ENCODE results near the gene GPR155.

Gene GPR155

GRCh38 chr2:174482854-174483253 lies 4.0 kb downstream of the GPR155 start:
- Mint-ChIP-seq H3K4me1 (ENCODE audit: low read depth) (peaks cover 24% of the 10 kb centered on the region), H3K27me3 (ENCODE audit: low read depth) (peaks cover 4% of the 10 kb centered on the region), H3K36me3 (ENCODE audit: low read depth) (peaks cover 16% of the 10 kb centered on the region), H3K9me3 (no peaks in the 10 kb centered on the region), H3K4me3 (no peak overlapping the region), H3K27ac (no peak overlapping the region)
- no peak for DNase-seq (ENCODE audit: low spot score)

DNA sequence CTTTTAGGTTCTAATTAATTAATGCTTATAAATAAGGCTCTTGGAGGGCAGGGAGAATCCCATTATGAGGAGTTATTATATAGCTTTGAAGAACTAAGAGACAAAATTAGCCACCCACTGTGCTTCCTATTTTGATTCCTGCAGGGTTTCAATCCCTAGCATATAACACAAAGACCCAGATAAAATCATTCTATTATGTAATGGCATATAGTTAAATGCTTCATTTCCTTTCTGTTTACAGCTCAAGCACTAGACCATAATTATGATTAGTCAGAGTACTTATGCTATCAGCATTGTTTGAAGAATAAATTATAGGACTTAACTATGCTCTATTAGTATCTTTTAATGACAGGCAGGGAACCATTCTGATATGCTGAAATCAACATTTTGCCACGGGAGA lies 9.1 kb downstream of the GPR155 start:
- no peaks in the 10 kb centered on the region for H3K4me1 Mint-ChIP-seq (ENCODE audit: low read depth)
- H3K4me3 Mint-ChIP-seq = no peak overlapping the region
- no peak overlapping the region for H3K27ac Mint-ChIP-seq
- peaks cover 7% of the 10 kb centered on the region for H3K27me3 Mint-ChIP-seq (ENCODE audit: low read depth)
- DNase-seq (ENCODE audit: low spot score) = no peak
- H3K36me3 Mint-ChIP-seq (ENCODE audit: low read depth) = peaks cover 11% of the 10 kb centered on the region
- H3K9me3 Mint-ChIP-seq = no peaks in the 10 kb centered on the region

DNA sequence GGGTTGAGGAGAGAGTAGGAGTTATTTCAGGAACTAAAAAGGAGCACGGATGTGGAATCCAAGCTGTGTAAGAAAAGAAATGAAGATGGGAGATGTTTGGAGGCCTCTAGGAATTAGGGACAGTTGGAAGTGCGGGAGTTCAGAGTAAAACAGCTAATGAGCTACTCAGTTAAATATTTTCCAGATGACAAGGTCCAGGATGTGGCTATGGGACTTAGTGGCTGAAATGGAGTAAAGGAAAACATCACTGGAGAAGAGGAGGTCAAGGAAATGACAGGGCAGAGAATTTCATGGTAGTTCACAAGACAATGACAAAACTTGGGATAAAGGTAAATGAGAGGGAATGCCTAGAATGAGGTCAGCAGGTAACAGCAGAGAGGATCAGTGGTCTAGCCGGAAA lies 13.0 kb downstream of the GPR155 start:
- H3K27ac Mint-ChIP-seq = no peak overlapping the region

GRCh38 chr2:174465327-174465726 lies 21.5 kb downstream of the GPR155 start:
- Mint-ChIP-seq H3K36me3 (ENCODE audit: low read depth) (peaks cover 5% of the 10 kb centered on the region), H3K4me1 (ENCODE audit: low read depth) (no peaks in the 10 kb centered on the region), H3K4me3 (no peak overlapping the region), H3K27ac (no peak overlapping the region), H3K27me3 (ENCODE audit: low read depth) (no peaks in the 10 kb centered on the region), H3K9me3 (no peaks in the 10 kb centered on the region)
- DNase-seq (ENCODE audit: low spot score) = no peak

More for the DNA sequence above, 13.0 kb downstream of the GPR155 start:
- Mint-ChIP-seq H3K27me3 (ENCODE audit: low read depth) (peaks cover 9% of the 10 kb centered on the region), H3K36me3 (ENCODE audit: low read depth) (no peaks in the 10 kb centered on the region), H3K4me1 (ENCODE audit: low read depth) (no peaks in the 10 kb centered on the region), H3K4me3 (no peak overlapping the region), H3K9me3 (no peaks in the 10 kb centered on the region)
- no peak for DNase-seq (ENCODE audit: low spot score)

DNA sequence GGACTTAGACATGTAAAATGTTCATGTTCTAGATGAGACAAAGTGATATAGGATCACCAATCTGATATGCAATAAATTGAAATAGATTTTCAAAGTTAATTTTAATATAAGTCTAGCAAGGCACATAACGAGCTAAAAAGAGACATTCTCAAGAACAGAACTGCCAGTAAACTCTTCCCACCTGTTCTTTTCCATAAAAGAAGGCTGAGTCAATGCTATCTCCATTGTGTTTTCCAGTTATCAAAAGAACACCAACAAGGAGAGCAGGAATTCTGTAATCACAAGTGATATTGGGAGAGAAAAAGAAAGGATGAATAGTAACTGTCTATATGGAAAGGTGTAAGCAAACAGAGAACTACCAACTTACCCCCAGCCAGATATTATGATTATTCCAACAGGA lies 25.6 kb downstream of the GPR155 start:
- no peak for DNase-seq (ENCODE audit: low spot score)

DNA sequence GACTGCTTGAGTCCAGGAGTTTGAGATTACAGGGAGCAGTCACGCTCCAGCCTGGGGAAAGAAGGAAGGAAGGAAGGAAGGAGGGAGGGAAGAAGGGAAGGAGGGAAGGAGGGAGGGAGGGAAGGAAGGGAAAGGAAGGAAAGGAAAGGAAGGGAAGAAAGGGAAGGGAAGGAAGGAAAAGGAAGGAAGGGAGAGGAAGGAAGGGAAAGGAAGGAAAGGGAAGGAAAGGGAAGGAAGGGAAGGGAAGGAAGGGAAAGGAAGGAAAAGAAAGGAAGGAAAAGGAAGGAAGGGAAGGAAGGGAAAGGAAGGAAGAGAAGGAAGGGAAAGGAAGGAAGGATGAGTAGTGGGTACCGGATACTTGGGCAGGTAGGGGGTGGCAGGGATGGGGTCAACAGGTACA lies 32.3 kb downstream of the GPR155 start:
- Mint-ChIP-seq H3K36me3 (ENCODE audit: low read depth) (peaks cover 7% of the 10 kb centered on the region), H3K4me3 (no peak overlapping the region), H3K27me3 (ENCODE audit: low read depth) (no peaks in the 10 kb centered on the region), H3K27ac (no peak overlapping the region), H3K9me3 (no peaks in the 10 kb centered on the region), H3K4me1 (ENCODE audit: low read depth) (peaks cover 8% of the 10 kb centered on the region)
- no peak for DNase-seq (ENCODE audit: low spot score)

More for the DNA sequence above, 25.6 kb downstream of the GPR155 start:
- H3K4me1 Mint-ChIP-seq (ENCODE audit: low read depth) = no peaks in the 10 kb centered on the region
- no peaks in the 10 kb centered on the region for H3K9me3 Mint-ChIP-seq
- H3K27me3 Mint-ChIP-seq (ENCODE audit: low read depth) = no peaks in the 10 kb centered on the region
- peaks cover 5% of the 10 kb centered on the region for H3K36me3 Mint-ChIP-seq (ENCODE audit: low read depth)
- H3K27ac Mint-ChIP-seq = no peak overlapping the region
- H3K4me3 Mint-ChIP-seq = no peak overlapping the region

GRCh38 chr2:174450021-174450816 lies 36.6 kb downstream of the GPR155 start:
- H3K27ac Mint-ChIP-seq = no peak overlapping the region
- H3K4me1 Mint-ChIP-seq (ENCODE audit: low read depth) = peaks cover 8% of the 10 kb centered on the region
- H3K9me3 Mint-ChIP-seq = no peaks in the 10 kb centered on the region
- no peak for DNase-seq (ENCODE audit: low spot score)
- H3K4me3 Mint-ChIP-seq = no peak overlapping the region
- peaks cover 8% of the 10 kb centered on the region for H3K36me3 Mint-ChIP-seq (ENCODE audit: low read depth)
- no peaks in the 10 kb centered on the region for H3K27me3 Mint-ChIP-seq (ENCODE audit: low read depth)

DNA sequence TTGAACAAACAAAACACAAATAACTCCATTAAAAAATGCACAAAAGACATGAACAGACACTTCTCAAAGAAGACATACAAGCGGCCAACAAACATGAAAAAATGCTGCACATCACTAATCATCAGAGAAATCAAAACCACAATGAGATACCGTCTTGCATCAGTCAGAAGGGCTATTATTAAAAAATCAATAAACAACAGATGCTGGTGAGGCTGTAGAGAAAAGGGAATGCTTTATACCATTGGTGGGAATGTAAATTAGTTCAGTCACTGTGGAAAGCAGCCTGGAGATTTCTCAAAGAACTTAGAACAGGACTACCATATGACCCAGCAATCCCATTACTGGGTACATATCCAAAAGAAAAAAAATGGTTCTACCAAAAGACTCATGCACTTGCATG lies 37.8 kb downstream of the GPR155 start:
- peaks cover 8% of the 10 kb centered on the region for H3K4me1 Mint-ChIP-seq (ENCODE audit: low read depth)
- H3K9me3 Mint-ChIP-seq = no peaks in the 10 kb centered on the region
- H3K4me3 Mint-ChIP-seq = no peak overlapping the region
- peaks cover 12% of the 10 kb centered on the region for H3K36me3 Mint-ChIP-seq (ENCODE audit: low read depth)
- H3K27ac Mint-ChIP-seq = no peak overlapping the region
- no peaks in the 10 kb centered on the region for H3K27me3 Mint-ChIP-seq (ENCODE audit: low read depth)
- DNase-seq (ENCODE audit: low spot score) = no peak

- no peak for DNase-seq (ENCODE audit: low spot score)
- H3K27me3 Mint-ChIP-seq (ENCODE audit: low read depth) = no peaks in the 10 kb centered on the region
- peaks cover 8% of the 10 kb centered on the region for H3K4me1 Mint-ChIP-seq (ENCODE audit: low read depth)
- no peaks in the 10 kb centered on the region for H3K9me3 Mint-ChIP-seq
- H3K4me3 Mint-ChIP-seq = no peak overlapping the region
- H3K27ac Mint-ChIP-seq = no peak overlapping the region
- peaks cover 14% of the 10 kb centered on the region for H3K36me3 Mint-ChIP-seq (ENCODE audit: low read depth)
Observed at GRCh38 chr2:174446531-174446930, 40.3 kb downstream of the GPR155 start.

GRCh38 chr2:174445248-174445647 lies 41.6 kb downstream of the GPR155 start:
- Mint-ChIP-seq H3K4me3 (no peak overlapping the region), H3K27me3 (ENCODE audit: low read depth) (no peaks in the 10 kb centered on the region), H3K27ac (no peak overlapping the region), H3K36me3 (ENCODE audit: low read depth) (peaks cover 15% of the 10 kb centered on the region), H3K9me3 (no peaks in the 10 kb centered on the region), H3K4me1 (ENCODE audit: low read depth) (peaks cover 4% of the 10 kb centered on the region)
- DNase-seq (ENCODE audit: low spot score) = no peak

DNA sequence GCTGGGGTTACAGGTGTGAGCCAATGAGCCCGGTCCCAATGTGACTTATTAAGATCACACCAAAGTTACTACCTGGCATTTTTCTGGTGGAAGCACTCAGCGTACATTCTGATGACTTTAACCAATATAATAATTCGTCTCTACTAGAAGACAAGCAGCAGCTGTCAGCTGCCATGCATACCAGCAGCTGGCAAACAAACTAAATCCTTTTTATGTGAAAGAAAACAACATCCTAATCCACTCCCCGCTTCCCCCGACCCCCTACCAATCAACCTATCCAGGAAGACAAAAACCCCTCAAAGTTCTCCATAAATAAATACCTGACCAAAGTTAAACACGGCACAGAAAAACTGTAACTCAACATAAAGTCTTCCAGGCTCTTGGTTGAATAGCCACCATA lies 42.1 kb downstream of the GPR155 start:
- H3K4me3 Mint-ChIP-seq = no peak overlapping the region
- no peak overlapping the region for H3K27ac Mint-ChIP-seq
- peaks cover 12% of the 10 kb centered on the region for H3K36me3 Mint-ChIP-seq (ENCODE audit: low read depth)
- no peaks in the 10 kb centered on the region for H3K9me3 Mint-ChIP-seq
- H3K27me3 Mint-ChIP-seq (ENCODE audit: low read depth) = no peaks in the 10 kb centered on the region
- no peaks in the 10 kb centered on the region for H3K4me1 Mint-ChIP-seq (ENCODE audit: low read depth)
- no peak for DNase-seq (ENCODE audit: low spot score)

DNA sequence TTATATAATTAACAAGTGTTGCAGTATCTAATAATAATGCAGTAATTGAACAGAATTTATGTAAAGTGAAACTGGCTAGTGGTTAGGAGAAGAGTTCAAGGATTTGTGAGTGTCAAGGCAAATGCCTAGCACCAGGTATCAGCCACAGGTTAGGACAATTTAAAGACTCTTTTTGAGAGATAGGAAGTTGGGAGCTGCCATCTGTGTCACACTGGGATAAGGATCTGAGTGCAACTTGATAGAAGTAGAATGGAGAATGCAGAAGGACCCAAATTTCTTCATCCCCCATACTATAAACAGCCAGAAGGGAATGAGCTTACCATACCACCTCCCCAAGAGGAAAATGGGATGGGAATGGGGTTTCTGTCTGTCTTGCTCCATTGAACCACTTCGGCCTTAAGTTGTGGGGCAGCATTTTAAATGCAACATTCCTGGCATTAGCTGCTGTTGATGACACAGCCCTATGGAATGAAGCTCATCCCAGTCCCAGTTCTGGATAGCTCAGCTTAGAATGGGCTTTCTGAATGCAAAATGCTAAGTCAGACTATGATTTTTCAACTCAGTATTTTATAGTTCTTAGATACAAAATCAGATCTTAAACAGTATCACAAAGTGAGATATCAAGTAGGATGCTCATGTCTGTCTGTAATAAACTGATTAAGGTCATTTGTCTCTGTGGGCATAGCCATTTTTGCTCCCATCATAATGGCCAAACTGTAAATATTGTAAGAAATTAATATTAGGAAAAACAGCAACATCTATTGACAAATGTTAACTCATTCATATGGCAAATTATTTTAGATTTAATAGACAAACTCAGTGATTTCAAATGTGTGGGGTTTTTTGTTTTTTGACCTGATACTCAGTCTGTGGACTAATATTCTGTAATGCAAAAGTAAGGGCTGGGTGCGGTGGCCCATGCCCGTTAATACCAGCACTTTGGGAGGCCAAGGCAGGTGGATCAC lies 44.0 kb downstream of the GPR155 start:
- no peak for DNase-seq (ENCODE audit: low spot score)
- Mint-ChIP-seq H3K36me3 (ENCODE audit: low read depth) (peaks cover 11% of the 10 kb centered on the region), H3K4me3 (no peak overlapping the region), H3K27me3 (ENCODE audit: low read depth) (no peaks in the 10 kb centered on the region), H3K27ac (no peak overlapping the region), H3K9me3 (no peaks in the 10 kb centered on the region), H3K4me1 (ENCODE audit: low read depth) (no peaks in the 10 kb centered on the region)

- peaks cover 7% of the 10 kb centered on the region for H3K36me3 Mint-ChIP-seq (ENCODE audit: low read depth)
- no peak overlapping the region for H3K4me3 Mint-ChIP-seq
- DNase-seq (ENCODE audit: low spot score) = no peak
- H3K27ac Mint-ChIP-seq = no peak overlapping the region
- no peaks in the 10 kb centered on the region for H3K4me1 Mint-ChIP-seq (ENCODE audit: low read depth)
- no peaks in the 10 kb centered on the region for H3K27me3 Mint-ChIP-seq (ENCODE audit: low read depth)
- no peaks in the 10 kb centered on the region for H3K9me3 Mint-ChIP-seq
Observed at GRCh38 chr2:174439950-174440349, 46.9 kb downstream of the GPR155 start.

- no peak for DNase-seq (ENCODE audit: low spot score)
- Mint-ChIP-seq H3K27me3 (ENCODE audit: low read depth) (no peaks in the 10 kb centered on the region), H3K27ac (no peak overlapping the region), H3K4me3 (no peak overlapping the region), H3K36me3 (ENCODE audit: low read depth) (peaks cover 5% of the 10 kb centered on the region), H3K4me1 (ENCODE audit: low read depth) (no peaks in the 10 kb centered on the region), H3K9me3 (no peaks in the 10 kb centered on the region)
Observed at GRCh38 chr2:174439323-174439722, 47.5 kb downstream of the GPR155 start.
